Measurements from ENCODE around the gene FHOD3.

DNA sequence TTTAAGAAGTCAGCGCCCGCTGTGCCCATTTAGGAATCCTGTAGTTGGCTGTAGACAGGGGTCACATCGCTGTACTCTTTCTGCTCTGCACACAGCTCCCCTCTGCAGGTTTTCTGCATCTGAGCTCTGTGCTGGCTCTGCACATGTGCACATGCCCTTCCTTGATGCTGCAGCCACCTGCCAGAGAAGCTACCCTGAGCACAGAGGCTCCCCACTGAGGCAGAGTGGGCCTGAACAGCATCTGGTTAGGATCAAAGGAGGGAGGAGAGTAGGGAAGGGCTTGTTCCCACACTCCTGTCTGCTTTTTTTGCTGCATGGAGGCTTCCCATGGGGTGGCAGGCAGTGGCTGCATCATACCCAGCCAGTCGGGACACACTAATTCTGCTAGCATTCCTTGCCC lies 238.9 kb downstream of the FHOD3 start:
- TF ChIP-seq SPI1 (IDR thresholded peaks at IDR 0.05; ENCODE audit: low read depth, low read length), result no peak
- TF ChIP-seq POLR2A (IDR thresholded peaks at IDR 0.05; ENCODE audit: low read depth, low read length), result no peak
- TF ChIP-seq POLR2AphosphoS5 (IDR thresholded peaks at IDR 0.05; ENCODE audit: low read depth, low read length), result no peak
- no peak for TF ChIP-seq TAF1 (IDR thresholded peaks at IDR 0.05; ENCODE audit: low read depth, low read length)

Data from GM12891 (cell line).